ENCODE measurements around the gene MTG2. TPM values are rescaled to one million over a fixed set of nuclear protein-coding genes. Genes with fewer than 3 reads are reported as not detected.

The MTG2 gene
- total RNA-seq, 1 donor from 2014 or later, result 32.9 TPM

- peaks cover 4% of the 10 kb centered on the region for H3K4me1 Mint-ChIP-seq
- H3K9me3 Mint-ChIP-seq, result no peaks in the 10 kb centered on the region
- no peak overlapping the region for H3K4me3 Mint-ChIP-seq
- H3K36me3 Mint-ChIP-seq (ENCODE audit: low read depth), result no peaks in the 10 kb centered on the region
- H3K27me3 Mint-ChIP-seq (ENCODE audit: low read depth), result peaks cover 5% of the 10 kb centered on the region
- TF ChIP-seq CTCF (conservative IDR thresholded peaks at IDR 0.05), result no peak
- no peak for DNase-seq (ENCODE audit: low read depth, low spot score)
- no peak overlapping the region for H3K27ac Mint-ChIP-seq (ENCODE audit: unreplicated experiment)
Observed at GRCh38 chr20:62208061-62208794, 25.4 kb downstream of the MTG2 start.

- DNase-seq (ENCODE audit: low read depth, low spot score), result no peak
- no peak for TF ChIP-seq CTCF (conservative IDR thresholded peaks at IDR 0.05)
- Mint-ChIP-seq H3K4me3 (no peak overlapping the region), H3K36me3 (ENCODE audit: low read depth) (no peaks in the 10 kb centered on the region), H3K27me3 (ENCODE audit: low read depth) (peaks cover 10% of the 10 kb centered on the region), H3K27ac (ENCODE audit: unreplicated experiment) (no peak overlapping the region), H3K9me3 (no peaks in the 10 kb centered on the region), H3K4me1 (peaks cover 4% of the 10 kb centered on the region)
Observed at GRCh38 chr20:62208795-62209755, 26.2 kb downstream of the MTG2 start.

- peaks cover 4% of the 10 kb centered on the region for H3K4me1 Mint-ChIP-seq
- no peaks in the 10 kb centered on the region for H3K36me3 Mint-ChIP-seq (ENCODE audit: low read depth)
- no peak overlapping the region for H3K4me3 Mint-ChIP-seq
- no peak for TF ChIP-seq CTCF (conservative IDR thresholded peaks at IDR 0.05)
- H3K27ac Mint-ChIP-seq (ENCODE audit: unreplicated experiment), result no peak overlapping the region
- no peak for DNase-seq (ENCODE audit: low read depth, low spot score)
- no peaks in the 10 kb centered on the region for H3K9me3 Mint-ChIP-seq
- H3K27me3 Mint-ChIP-seq (ENCODE audit: low read depth), result peaks cover 19% of the 10 kb centered on the region
Observed at GRCh38 chr20:62209850-62210495, 27.1 kb downstream of the MTG2 start.

GRCh38 chr20:62210496-62210855, 27.6 kb downstream of the MTG2 start:
- DNase-seq (ENCODE audit: low read depth, low spot score), result no peak
- H3K27ac Mint-ChIP-seq (ENCODE audit: unreplicated experiment), result no peak overlapping the region
- H3K4me1 Mint-ChIP-seq, result peaks cover 4% of the 10 kb centered on the region
- H3K4me3 Mint-ChIP-seq, result no peak overlapping the region
- no peak for TF ChIP-seq CTCF (conservative IDR thresholded peaks at IDR 0.05)
- peaks cover 24% of the 10 kb centered on the region for H3K27me3 Mint-ChIP-seq (ENCODE audit: low read depth)
- no peaks in the 10 kb centered on the region for H3K36me3 Mint-ChIP-seq (ENCODE audit: low read depth)
- no peaks in the 10 kb centered on the region for H3K9me3 Mint-ChIP-seq

- H3K27me3 Mint-ChIP-seq (ENCODE audit: low read depth), result peaks cover 29% of the 10 kb centered on the region
Observed at GRCh38 chr20:62211216-62211615, 28.4 kb downstream of the MTG2 start.

More at GRCh38 chr20:62211216-62211615, 28.4 kb downstream of the MTG2 start:
- Mint-ChIP-seq H3K4me1 (peaks cover 4% of the 10 kb centered on the region), H3K36me3 (ENCODE audit: low read depth) (no peaks in the 10 kb centered on the region), H3K9me3 (no peaks in the 10 kb centered on the region), H3K27ac (ENCODE audit: unreplicated experiment) (no peak overlapping the region), H3K4me3 (no peak overlapping the region)
- no peak for DNase-seq (ENCODE audit: low read depth, low spot score)
- no peak for TF ChIP-seq CTCF (conservative IDR thresholded peaks at IDR 0.05)
